Effector memory CD4-positive, alpha-beta T cell (primary cell): ENCODE data around the gene ABLIM2.
"Not testable (repeated sequence)": the region's sequence is repeated elsewhere in the genome, so short reads cannot be mapped to it uniquely, and the experiment has no call there.

Experiments
- DNase-seq, 3 donors: peaks; one replicate each; pipeline ENCODE4 v3.0.0-alpha.2; 2020
- H3K27ac ChIP-seq: 2 replicates; pipeline ENCODE4 v1.7.0; 2013; ENCODE audit warnings: mild to moderate bottlenecking, low read length, moderate library complexity; ENCODE audit not compliant: insufficient read depth, poor library complexity, severe bottlenecking
- H3K27me3 ChIP-seq: replicated peaks from 2 replicates; pipeline ENCODE4 v1.7.0; 2013; ENCODE audit warnings: mild to moderate bottlenecking, low read length; ENCODE audit not compliant: insufficient read depth, control insufficient read depth, poor library complexity, severe bottlenecking
- H3K36me3 ChIP-seq: 2 replicates; pipeline ENCODE4 v1.7.0; 2013; ENCODE audit warnings: mild to moderate bottlenecking, low read length, moderate library complexity; ENCODE audit not compliant: control insufficient read depth, insufficient read depth
- H3K4me1 ChIP-seq: 2 replicates; pipeline ENCODE4 v1.7.0; 2013; ENCODE audit warnings: low read length, mild to moderate bottlenecking; ENCODE audit not compliant: control insufficient read depth, insufficient read depth, poor library complexity, severe bottlenecking
- H3K4me3 ChIP-seq: 2 replicates; pipeline ENCODE4 v1.7.0; 2013; ENCODE audit warnings: low read length, low read depth, mild to moderate bottlenecking; ENCODE audit not compliant: insufficient read depth, poor library complexity, severe bottlenecking
- H3K9me3 ChIP-seq: 2 replicates; pipeline ENCODE4 v1.7.0; 2013; ENCODE audit warnings: mild to moderate bottlenecking, low read length, moderate library complexity; ENCODE audit not compliant: control insufficient read depth

The ABLIM2 gene

DNA sequence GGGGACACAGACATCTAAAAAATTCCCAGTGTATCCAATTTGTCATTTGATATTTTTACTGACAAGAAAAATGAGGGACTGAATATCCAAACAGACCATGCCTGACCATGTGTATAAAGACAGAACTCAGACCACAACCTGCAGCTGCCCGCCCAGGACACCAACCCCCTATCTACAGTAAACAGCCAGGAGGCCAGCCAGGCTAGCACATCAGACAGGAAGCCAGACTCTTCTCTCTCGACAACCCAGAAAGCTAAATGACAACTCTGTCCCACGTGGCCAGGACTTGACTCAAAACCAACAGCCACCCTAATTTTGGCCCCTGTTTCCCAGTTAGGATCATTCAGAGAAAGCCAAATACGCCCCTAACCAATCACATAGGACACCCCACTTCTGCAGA lies 234.0 kb downstream of the ABLIM2 start:
- H3K36me3 ChIP-seq, result no peaks in the 10 kb centered on the region
- H3K4me1 ChIP-seq, result no peaks in the 10 kb centered on the region
- H3K27me3 ChIP-seq, result no peaks in the 10 kb centered on the region
- H3K27ac ChIP-seq, result no peak overlapping the region
- no peak for DNase-seq
- no peaks in the 10 kb centered on the region for H3K9me3 ChIP-seq
- no peak overlapping the region for H3K4me3 ChIP-seq

GRCh38 chr4:7924163-7924562 lies 234.4 kb downstream of the ABLIM2 start:
- Histone ChIP-seq H3K36me3 (no peaks in the 10 kb centered on the region), H3K27ac (no peak overlapping the region), H3K9me3 (no peaks in the 10 kb centered on the region), H3K4me3 (no peak overlapping the region), H3K27me3 (no peaks in the 10 kb centered on the region), H3K4me1 (no peaks in the 10 kb centered on the region)
- no peak for DNase-seq

DNA sequence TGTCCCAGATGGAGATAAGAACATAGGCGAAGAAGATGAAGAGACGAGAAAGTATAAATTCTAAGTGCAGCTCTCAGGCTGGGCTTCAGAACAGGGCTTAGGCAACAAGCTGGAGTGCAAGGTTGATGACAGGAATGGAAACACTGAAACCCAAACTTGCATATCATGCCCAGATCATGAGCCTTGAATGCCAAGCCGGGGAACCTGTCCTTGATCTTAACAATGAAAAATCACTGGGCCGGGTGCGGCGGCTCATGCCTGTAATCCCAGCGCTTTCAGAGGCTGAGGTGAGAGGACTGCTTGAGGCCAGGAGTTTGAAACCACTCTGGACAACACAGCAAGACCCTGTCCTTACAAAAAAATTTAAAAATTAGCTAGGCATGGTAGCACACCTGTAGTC lies 236.1 kb downstream of the ABLIM2 start:
- Histone ChIP-seq H3K9me3 (no peaks in the 10 kb centered on the region), H3K27me3 (no peaks in the 10 kb centered on the region), H3K27ac (no peak overlapping the region), H3K4me3 (no peak overlapping the region), H3K4me1 (no peaks in the 10 kb centered on the region), H3K36me3 (no peaks in the 10 kb centered on the region)
- DNase-seq, result no peak

DNA sequence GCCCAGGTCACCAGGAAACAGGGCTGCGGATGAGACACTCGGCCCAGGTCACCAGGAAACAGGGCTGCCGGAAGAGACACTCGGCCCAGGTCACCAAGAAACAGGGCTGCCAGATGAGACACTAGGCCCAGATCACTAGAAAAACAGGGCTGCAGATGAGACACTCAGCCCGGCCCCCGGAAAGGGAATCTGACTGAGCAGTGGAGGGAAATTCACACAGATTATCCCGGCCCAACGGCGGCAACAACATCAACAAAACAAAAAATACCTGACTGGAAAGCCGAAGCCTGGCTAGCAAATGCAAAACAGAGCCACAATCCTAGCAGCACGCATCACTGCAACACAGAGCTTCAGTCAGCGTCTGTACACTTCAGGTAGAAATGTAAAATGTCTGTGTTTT lies 239.6 kb downstream of the ABLIM2 start:
- Histone ChIP-seq H3K27me3 (no peaks in the 10 kb centered on the region), H3K27ac (no peak overlapping the region), H3K4me3 (no peak overlapping the region), H3K9me3 (no peaks in the 10 kb centered on the region), H3K36me3 (no peaks in the 10 kb centered on the region), H3K4me1 (peaks cover 2% of the 10 kb centered on the region)
- no peak for DNase-seq

GRCh38 chr4:7918187-7918586 lies 240.4 kb downstream of the ABLIM2 start:
- not testable (repeated sequence) for DNase-seq, H3K36me3 ChIP-seq, H3K4me3 ChIP-seq, H3K9me3 ChIP-seq, H3K27me3 ChIP-seq, H3K4me1 ChIP-seq, H3K27ac ChIP-seq

DNA sequence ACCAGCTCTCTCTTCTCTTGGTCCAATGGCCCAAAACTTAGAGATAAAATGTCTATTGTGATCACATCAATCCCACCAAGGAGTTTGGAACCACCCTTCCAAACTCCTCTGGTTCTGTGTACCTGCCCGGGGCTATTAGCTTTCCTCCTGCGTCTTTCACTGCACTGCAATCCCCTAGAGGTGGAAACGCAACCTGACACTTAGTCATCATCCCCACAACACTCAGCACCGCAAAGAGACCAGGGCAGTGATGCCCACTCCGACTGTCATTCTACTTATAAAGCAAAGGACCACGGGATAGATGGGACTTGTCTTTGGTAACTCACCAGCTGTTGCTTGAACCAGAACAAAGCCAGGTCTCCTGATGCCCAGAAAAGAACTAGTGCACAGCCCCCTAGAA lies 240.9 kb downstream of the ABLIM2 start:
- Histone ChIP-seq H3K36me3 (no peaks in the 10 kb centered on the region), H3K9me3 (no peaks in the 10 kb centered on the region)

DNA sequence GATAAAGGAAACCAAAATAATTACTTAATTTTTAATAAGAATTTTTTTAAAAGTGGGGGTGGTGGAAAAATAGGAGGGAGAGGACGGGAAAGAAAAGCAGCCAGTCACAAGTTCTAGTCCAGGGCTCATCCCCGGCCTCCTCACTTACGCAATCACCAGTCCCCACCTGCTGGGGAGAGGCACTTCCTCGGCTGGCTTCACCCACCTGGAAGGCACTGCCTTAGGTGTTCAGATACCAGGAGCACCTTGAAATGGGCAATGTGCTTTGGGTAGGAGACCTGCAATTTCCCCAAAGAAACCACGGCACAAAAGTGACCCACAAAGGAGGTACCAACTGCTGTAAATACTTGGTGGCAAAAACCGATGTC lies 242.8 kb downstream of the ABLIM2 start:
- no peaks in the 10 kb centered on the region for H3K27me3 ChIP-seq
- no peak overlapping the region for H3K4me3 ChIP-seq
- no peak for DNase-seq
- H3K27ac ChIP-seq, result no peak overlapping the region
- H3K36me3 ChIP-seq, result no peaks in the 10 kb centered on the region
- no peaks in the 10 kb centered on the region for H3K9me3 ChIP-seq
- H3K4me1 ChIP-seq, result peaks cover 4% of the 10 kb centered on the region

More for the DNA sequence above, 240.9 kb downstream of the ABLIM2 start:
- Histone ChIP-seq H3K4me3 (no peak overlapping the region), H3K27me3 (no peaks in the 10 kb centered on the region), H3K4me1 (peaks cover 2% of the 10 kb centered on the region), H3K27ac (no peak overlapping the region)
- no peak for DNase-seq
